ENCODE data around the gene CDHR5.

Gene CDHR5

DNA sequence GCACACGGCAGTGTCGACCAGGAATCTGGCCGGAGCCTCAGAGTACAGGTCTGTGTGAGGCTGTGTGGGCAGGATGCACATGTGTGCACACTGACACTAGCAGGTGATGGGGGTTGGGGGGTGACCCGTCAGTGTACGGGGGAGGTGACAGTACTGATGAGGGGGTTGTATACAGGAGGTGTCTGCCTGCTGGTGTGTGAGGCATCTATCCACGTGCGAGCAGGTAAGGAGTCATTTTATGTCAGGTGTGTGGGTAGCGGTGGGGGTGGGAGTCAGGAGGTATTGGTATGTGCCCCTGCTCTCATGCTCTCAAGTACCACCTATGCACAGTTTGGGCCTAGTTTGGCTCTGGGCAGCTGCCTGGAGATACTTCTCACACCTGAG, 53.0 kb downstream of the CDHR5 start:
- intact Hi-C loops (cut with DNase I; ENCODE audit: low total_unique reads): loop anchor here (10.0 kb wide), 1 partner anchor 233 kb away; the partner anchor contains the start of genes PIDD1 and RPLP2
- Histone ChIP-seq H3K9me3 (no peaks in the 10 kb centered on the region), H3K27me3 (no peaks in the 10 kb centered on the region), H3K27ac (no peak overlapping the region), H3K36me3 (no peaks in the 10 kb centered on the region), H3K4me1 (peaks cover 0 to 33% (median 24%) of the 10 kb centered on the region in 4 donors), H3K4me3 (no peak overlapping the region)
- TF ChIP-seq, protein P1, sequence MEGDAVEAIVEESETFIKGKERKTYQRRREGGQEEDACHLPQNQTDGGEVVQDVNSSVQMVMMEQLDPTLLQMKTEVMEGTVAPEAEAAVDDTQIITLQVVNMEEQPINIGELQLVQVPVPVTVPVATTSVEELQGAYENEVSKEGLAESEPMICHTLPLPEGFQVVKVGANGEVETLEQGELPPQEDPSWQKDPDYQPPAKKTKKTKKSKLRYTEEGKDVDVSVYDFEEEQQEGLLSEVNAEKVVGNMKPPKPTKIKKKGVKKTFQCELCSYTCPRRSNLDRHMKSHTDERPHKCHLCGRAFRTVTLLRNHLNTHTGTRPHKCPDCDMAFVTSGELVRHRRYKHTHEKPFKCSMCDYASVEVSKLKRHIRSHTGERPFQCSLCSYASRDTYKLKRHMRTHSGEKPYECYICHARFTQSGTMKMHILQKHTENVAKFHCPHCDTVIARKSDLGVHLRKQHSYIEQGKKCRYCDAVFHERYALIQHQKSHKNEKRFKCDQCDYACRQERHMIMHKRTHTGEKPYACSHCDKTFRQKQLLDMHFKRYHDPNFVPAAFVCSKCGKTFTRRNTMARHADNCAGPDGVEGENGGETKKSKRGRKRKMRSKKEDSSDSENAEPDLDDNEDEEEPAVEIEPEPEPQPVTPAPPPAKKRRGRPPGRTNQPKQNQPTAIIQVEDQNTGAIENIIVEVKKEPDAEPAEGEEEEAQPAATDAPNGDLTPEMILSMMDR (IDR thresholded peaks at IDR 0.05): no peak
- DNase-seq: no peak

DNA sequence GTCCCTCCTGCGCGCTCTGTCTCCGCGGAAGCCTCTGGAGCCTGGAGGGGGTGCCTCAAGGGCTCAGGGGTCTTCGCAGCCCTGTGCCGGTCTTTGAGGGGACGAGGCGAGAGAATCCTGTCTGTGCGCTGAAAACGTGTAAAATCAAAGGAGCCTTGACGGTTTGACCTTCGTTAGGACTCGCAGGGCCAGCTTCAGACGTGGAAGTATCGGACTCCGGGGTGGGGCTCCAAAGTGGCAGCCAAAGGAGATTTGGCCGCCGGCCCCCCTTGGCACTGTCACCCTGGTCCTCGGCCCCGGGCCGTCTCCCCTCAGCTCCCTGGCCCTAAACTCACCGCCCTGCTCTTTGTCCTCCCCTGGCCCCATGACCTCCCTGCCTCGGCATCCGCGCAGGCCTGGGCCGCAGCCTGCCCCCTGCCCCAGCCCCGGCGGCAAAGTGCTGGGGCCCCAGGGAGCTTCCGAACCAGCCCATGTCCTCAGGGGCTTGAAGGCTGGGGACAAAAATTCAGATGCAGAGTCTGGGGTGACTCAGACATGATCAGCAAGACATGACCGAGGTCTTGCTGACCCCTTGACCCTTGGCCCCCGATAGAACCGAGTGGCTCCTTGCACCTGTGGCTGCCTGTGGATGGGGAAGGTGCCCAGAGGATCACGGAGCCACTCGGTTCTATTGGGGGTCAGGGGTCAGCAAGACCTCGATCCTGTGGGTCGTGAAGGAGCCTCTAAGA, 55.4 kb downstream of the CDHR5 start:
- DNase-seq: no peak
- Histone ChIP-seq H3K27me3 (no peaks in the 10 kb centered on the region), H3K36me3 (no peaks in the 10 kb centered on the region), H3K27ac (peak overlapping the region; percentile 80 to 93), H3K9me3 (no peaks in the 10 kb centered on the region), H3K4me3 (peak overlapping the region; percentile 55 to 74), H3K4me1 (peaks cover 0 to 22% (median 16%) of the 10 kb centered on the region in 4 donors)
- TF ChIP-seq, protein P1 (IDR thresholded peaks at IDR 0.05): no peak
- intact Hi-C loops (cut with DNase I; ENCODE audit: low total_unique reads): no loop called here

DNA sequence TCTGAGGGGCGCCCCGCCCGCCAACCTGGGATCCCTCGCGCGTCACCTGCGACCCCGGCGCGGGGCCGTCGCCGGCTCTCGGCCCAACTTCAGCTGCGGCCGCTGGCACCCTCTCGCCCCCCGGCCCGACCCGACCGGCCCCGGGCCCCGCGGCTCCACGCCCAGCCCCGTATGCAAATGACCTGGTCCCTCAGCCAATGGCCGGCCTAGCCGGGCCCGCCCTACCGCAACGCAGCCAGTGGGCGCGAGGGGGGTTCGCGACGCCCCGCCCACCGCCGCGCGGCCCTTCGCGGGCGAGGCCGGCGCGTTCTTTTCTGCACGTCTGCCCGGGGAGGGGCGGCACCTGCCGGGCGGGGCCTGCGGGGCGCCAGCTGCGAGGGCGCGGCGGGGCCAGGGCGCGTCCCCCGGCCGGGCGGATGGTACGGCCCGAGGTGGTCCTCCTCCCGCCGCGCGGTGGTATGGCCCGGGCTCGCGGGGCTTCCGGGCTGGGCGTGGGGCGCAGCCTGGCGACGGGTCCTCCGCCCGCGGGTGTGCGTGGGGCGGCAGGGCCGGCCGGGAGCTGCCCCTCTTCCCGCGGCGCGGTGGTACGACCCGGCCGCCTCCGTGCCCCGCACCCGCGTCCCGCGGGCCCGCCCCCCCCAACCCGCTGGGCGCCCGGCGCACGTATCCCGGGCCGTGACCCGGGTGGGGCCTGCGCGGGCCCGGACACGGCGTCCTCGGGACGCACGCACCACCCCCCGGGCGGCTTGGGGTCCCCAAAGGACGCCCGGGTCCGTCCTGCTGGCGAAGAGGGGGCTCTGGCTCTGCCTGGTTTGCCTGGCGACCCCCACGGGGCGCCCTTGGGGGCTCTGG, 56.2 kb downstream of the CDHR5 start:
- intact Hi-C loops (cut with DNase I; ENCODE audit: low total_unique reads): no loop called here
- H3K9me3 ChIP-seq: no peaks in the 10 kb centered on the region
- peak; percentile 91 to 97 for DNase-seq

DNA sequence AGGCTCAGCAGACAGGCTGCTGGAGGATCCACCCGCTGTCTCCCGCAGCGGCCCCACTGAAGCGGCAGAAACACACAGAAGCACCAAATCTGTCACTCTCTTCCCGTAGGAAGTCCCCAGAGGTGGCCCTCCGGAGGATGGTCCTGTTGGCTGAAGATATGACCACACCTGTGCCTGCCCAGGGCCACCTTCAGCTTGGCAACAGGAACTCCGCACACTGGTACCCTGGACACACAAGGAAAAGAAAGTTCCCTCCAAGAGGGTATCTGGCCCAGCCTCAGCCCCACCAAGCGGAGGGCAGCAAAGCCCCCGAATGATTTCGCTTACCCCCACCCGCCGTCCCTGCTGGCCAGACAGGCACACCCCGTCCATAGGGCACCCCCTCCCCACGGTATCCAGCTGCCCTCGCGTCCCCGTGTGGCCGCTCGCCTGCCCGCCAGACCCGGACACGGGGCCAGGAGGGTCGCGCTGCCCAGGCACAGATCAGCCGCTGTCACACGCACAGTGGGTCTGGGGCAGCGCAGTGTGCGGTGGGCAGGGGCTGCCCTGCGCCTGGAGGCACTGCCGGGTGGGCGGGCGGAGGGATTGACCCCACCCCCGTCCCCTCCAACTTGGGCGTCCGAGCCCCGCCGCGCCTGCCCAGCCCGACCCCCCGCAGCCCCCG, 57.0 kb downstream of the CDHR5 start:
- Histone ChIP-seq H3K27ac (peak overlapping the region; percentile 80 to 93), H3K36me3 (no peaks in the 10 kb centered on the region), H3K27me3 (no peaks in the 10 kb centered on the region), H3K9me3 (no peaks in the 10 kb centered on the region), H3K4me1 (peaks cover 0 to 27% (median 16%) of the 10 kb centered on the region in 4 donors), H3K4me3 (peak overlapping the region; percentile 55 to 74)
- TF ChIP-seq, protein P1 (IDR thresholded peaks at IDR 0.05): no peak
- intact Hi-C loops (cut with DNase I; ENCODE audit: low total_unique reads): no loop called here
- no peak for DNase-seq

More for the DNA sequence above, 56.2 kb downstream of the CDHR5 start:
- Histone ChIP-seq H3K4me1 (peaks cover 0 to 27% (median 16%) of the 10 kb centered on the region in 4 donors), H3K36me3 (no peaks in the 10 kb centered on the region), H3K27me3 (no peaks in the 10 kb centered on the region), H3K27ac (peak overlapping the region; percentile 80 to 93), H3K4me3 (peak overlapping the region; percentile 55 to 74)
- TF ChIP-seq, protein P1 (IDR thresholded peaks at IDR 0.05): peak in 1 of 2 experiments; percentile 10

DNA sequence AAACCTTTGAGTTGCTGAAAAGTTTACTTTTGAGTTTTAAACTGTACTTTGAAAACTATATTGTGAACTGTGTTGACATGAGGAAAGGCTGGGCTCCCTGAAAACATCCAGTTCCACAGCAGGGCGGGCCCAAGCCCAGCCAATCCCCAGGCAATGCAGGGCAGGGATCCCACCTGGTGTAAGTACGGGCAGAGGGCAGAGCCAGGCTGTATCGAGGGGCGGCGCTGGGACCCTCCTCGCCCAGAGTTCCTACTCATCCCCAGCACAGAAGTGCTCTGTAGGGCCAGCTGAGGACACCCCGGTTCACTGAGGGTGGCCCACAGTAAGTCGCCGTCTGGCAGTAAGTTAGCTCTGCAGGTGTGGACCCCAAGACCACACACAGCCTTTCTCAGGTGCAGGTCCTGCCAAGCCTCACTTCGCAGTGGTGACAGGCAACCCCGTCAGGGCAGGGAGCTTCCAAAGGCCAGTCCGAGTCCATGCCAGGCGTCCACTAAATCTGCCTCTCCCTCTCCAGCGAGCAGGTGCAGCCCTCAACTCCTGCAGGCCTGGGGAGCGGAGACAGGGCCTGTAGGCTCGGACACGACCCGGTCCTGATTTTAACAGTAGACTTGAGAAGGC, 57.6 kb downstream of the CDHR5 start:
- H3K27me3 ChIP-seq: no peaks in the 10 kb centered on the region
- TF ChIP-seq, protein P1 (IDR thresholded peaks at IDR 0.05): no peak
- H3K27ac ChIP-seq: peak overlapping the region; percentile 80 to 93
- H3K4me1 ChIP-seq: peaks cover 0 to 33% (median 16%) of the 10 kb centered on the region in 4 donors
- H3K4me3 ChIP-seq: peak overlapping the region in 1 of 2 donors; percentile 74
- DNase-seq: no peak
- no peaks in the 10 kb centered on the region for H3K9me3 ChIP-seq
- intact Hi-C loops (cut with DNase I; ENCODE audit: low total_unique reads): no loop called here
- no peaks in the 10 kb centered on the region for H3K36me3 ChIP-seq

Measured in tibial artery (tissue), 4 donors.